IPS-15b (cell line): ENCODE results near the gene TAAR8.
"Not testable (repeated sequence)": the region's sequence is repeated elsewhere in the genome, so short reads cannot be mapped to it uniquely, and the experiment has no call there.

Experiments
- H3K27me3 ChIP-seq: one replicate; pipeline ENCODE4 v1.6.1; 2013; ENCODE audit warnings: low read length; ENCODE audit not compliant: control insufficient read depth, insufficient read depth
- H3K36me3 ChIP-seq: one replicate; pipeline ENCODE4 v1.6.1; 2013; ENCODE audit warnings: low read length; ENCODE audit not compliant: control insufficient read depth, insufficient read depth
- H3K4me1 ChIP-seq: one replicate; pipeline ENCODE4 v1.6.1; 2013; ENCODE audit warnings: mild to moderate bottlenecking, low read length; ENCODE audit not compliant: control insufficient read depth, insufficient read depth
- H3K4me3 ChIP-seq: one replicate; pipeline ENCODE4 v1.5.1; 2013; ENCODE audit warnings: low read depth, low read length
- H3K9ac ChIP-seq: one replicate; pipeline ENCODE4 v1.6.1; 2013; ENCODE audit warnings: low read depth, mild to moderate bottlenecking, low read length
- H3K9me3 ChIP-seq: one replicate; pipeline ENCODE4 v1.6.1; 2013; ENCODE audit warnings: mild to moderate bottlenecking, low read length; ENCODE audit not compliant: control insufficient read depth, insufficient read depth

The TAAR8 gene

DNA sequence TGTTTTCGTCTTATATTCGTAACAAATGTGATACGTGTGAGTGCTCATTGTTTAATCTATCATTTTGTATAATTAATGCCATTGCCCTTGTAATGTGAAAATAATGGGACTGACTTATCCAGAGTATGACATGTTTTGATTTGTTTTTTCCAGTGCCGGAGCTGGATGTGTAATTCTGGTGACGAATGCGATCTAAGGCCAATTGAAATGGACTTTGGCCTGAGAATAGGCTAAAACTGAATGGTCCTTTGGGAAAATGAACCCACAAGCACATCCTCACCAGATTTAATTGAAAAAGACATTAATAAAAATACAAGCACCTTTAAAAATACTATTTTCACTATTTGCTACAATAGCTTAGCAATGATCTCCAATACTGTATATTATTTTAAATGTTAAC lies 43.7 kb downstream of the TAAR8 start:
- Histone ChIP-seq H3K4me3 (no peak overlapping the region), H3K27me3 (no peaks in the 10 kb centered on the region), H3K9ac (no peak overlapping the region), H3K9me3 (no peaks in the 10 kb centered on the region), H3K4me1 (no peaks in the 10 kb centered on the region), H3K36me3 (no peaks in the 10 kb centered on the region)

- no peaks in the 10 kb centered on the region for H3K27me3 ChIP-seq
- H3K4me1 ChIP-seq: no peaks in the 10 kb centered on the region
- H3K36me3 ChIP-seq: no peaks in the 10 kb centered on the region
- H3K9ac ChIP-seq: no peak overlapping the region
- H3K4me3 ChIP-seq: no peak overlapping the region
- no peaks in the 10 kb centered on the region for H3K9me3 ChIP-seq
Observed at GRCh38 chr6:132598473-132598872, 46.0 kb downstream of the TAAR8 start.

- H3K9ac ChIP-seq, H3K36me3 ChIP-seq, H3K4me3 ChIP-seq, H3K27me3 ChIP-seq, H3K4me1 ChIP-seq, H3K9me3 ChIP-seq: not testable (repeated sequence)
Observed at GRCh38 chr6:132600900-132601299, 48.4 kb downstream of the TAAR8 start.
